ENCODE data around the gene NOP58.
"Not testable (repeated sequence)": the region's sequence is repeated elsewhere in the genome, so short reads cannot be mapped to it uniquely, and the experiment has no call there.

NOP58 gene

GRCh38 chr2:202269585-202269984 lies 4.0 kb downstream of the NOP58 start:
- peaks cover 85% of the 10 kb centered on the region for H3K79me2 ChIP-seq (ENCODE audit: control insufficient read depth, insufficient read depth, low read length, unreplicated experiment)
- peak overlapping the region; percentile 24 for H3K4me3 ChIP-seq (ENCODE audit: low read depth, low read length)
- H3K36me3 ChIP-seq (ENCODE audit: insufficient read depth, low read length): no peaks in the 10 kb centered on the region
- H3K4me1 ChIP-seq (ENCODE audit: control insufficient read depth, insufficient read depth, low read length, unreplicated experiment): peaks cover 25% of the 10 kb centered on the region
- no peak overlapping the region for H2AFZ ChIP-seq (ENCODE audit: low read length, unreplicated experiment)
- no peak overlapping the region for H3K27ac ChIP-seq (ENCODE audit: low read depth, low read length)
- no peaks in the 10 kb centered on the region for H3K27me3 ChIP-seq (ENCODE audit: insufficient read depth, low read length)

DNA sequence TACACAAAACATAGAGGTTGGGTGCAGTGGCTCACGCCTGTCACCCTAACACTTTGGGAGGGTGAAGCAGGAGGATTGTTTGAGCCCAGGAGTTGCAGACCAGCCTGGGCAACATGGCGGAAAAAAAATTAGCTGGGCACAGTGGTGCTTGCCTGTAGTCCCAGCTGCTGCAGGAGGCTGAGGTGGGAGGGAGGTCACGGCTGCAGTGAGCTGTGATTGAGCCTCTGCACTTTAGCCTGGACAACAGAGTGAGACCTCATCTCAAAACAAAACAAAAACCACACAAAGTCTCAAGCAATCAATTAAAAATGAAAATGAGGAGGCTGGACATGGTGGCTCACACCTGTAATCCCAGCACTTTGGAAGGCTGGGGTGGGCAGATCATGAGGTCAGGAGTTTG lies 4.9 kb downstream of the NOP58 start:
- no peaks in the 10 kb centered on the region for H3K36me3 ChIP-seq (ENCODE audit: insufficient read depth, low read length)
- no peaks in the 10 kb centered on the region for H3K27me3 ChIP-seq (ENCODE audit: insufficient read depth, low read length)
- no peak overlapping the region for H2AFZ ChIP-seq (ENCODE audit: low read length, unreplicated experiment)
- peaks cover 28% of the 10 kb centered on the region for H3K4me1 ChIP-seq (ENCODE audit: control insufficient read depth, insufficient read depth, low read length, unreplicated experiment)
- no peak overlapping the region for H3K27ac ChIP-seq (ENCODE audit: low read depth, low read length)
- H3K4me3 ChIP-seq (ENCODE audit: low read depth, low read length): no peak overlapping the region
- peaks cover 94% of the 10 kb centered on the region for H3K79me2 ChIP-seq (ENCODE audit: control insufficient read depth, insufficient read depth, low read length, unreplicated experiment)

- H2AFZ ChIP-seq (ENCODE audit: low read length, unreplicated experiment); H3K4me3 ChIP-seq (ENCODE audit: low read depth, low read length); H3K27me3 ChIP-seq (ENCODE audit: insufficient read depth, low read length): not testable (repeated sequence)
- H3K4me1 ChIP-seq (ENCODE audit: control insufficient read depth, insufficient read depth, low read length, unreplicated experiment): peaks cover 54% of the 10 kb centered on the region
- H3K79me2 ChIP-seq (ENCODE audit: control insufficient read depth, insufficient read depth, low read length, unreplicated experiment): peaks cover 95% of the 10 kb centered on the region
- peaks cover 24% of the 10 kb centered on the region for H3K36me3 ChIP-seq (ENCODE audit: insufficient read depth, low read length)
- H3K27ac ChIP-seq (ENCODE audit: low read depth, low read length): peak overlapping the region; percentile 86
These were observed 10.6 kb downstream of the NOP58 start for GRCh38 chr2:202276078-202276720.

- Histone ChIP-seq H3K79me2 (ENCODE audit: control insufficient read depth, insufficient read depth, low read length, unreplicated experiment) (peaks cover 91% of the 10 kb centered on the region), H3K4me1 (ENCODE audit: control insufficient read depth, insufficient read depth, low read length, unreplicated experiment) (peaks cover 47% of the 10 kb centered on the region), H3K27me3 (ENCODE audit: insufficient read depth, low read length) (no peaks in the 10 kb centered on the region), H2AFZ (ENCODE audit: low read length, unreplicated experiment) (no peak overlapping the region), H3K36me3 (ENCODE audit: insufficient read depth, low read length) (peaks cover 41% of the 10 kb centered on the region), H3K4me3 (ENCODE audit: low read depth, low read length) (peak overlapping the region; percentile 12; the same call in 1 of the 2 replicates), H3K27ac (ENCODE audit: low read depth, low read length) (peak overlapping the region; percentile 92)
These were observed 12.6 kb downstream of the NOP58 start for GRCh38 chr2:202278036-202278760.

GRCh38 chr2:202278944-202279343 lies 13.4 kb downstream of the NOP58 start:
- H3K79me2 ChIP-seq (ENCODE audit: control insufficient read depth, insufficient read depth, low read length, unreplicated experiment): peaks cover 88% of the 10 kb centered on the region
- no peak overlapping the region for H2AFZ ChIP-seq (ENCODE audit: low read length, unreplicated experiment)
- H3K36me3 ChIP-seq (ENCODE audit: insufficient read depth, low read length): peaks cover 46% of the 10 kb centered on the region
- no peaks in the 10 kb centered on the region for H3K27me3 ChIP-seq (ENCODE audit: insufficient read depth, low read length)
- H3K27ac ChIP-seq (ENCODE audit: low read depth, low read length): peak overlapping the region; percentile 92
- H3K4me3 ChIP-seq (ENCODE audit: low read depth, low read length): peak overlapping the region; percentile 12; the same call in 1 of the 2 replicates
- H3K4me1 ChIP-seq (ENCODE audit: control insufficient read depth, insufficient read depth, low read length, unreplicated experiment): peaks cover 46% of the 10 kb centered on the region

- Histone ChIP-seq H3K27me3 (ENCODE audit: insufficient read depth, low read length) (no peaks in the 10 kb centered on the region), H3K27ac (ENCODE audit: low read depth, low read length) (no peak overlapping the region), H3K79me2 (ENCODE audit: control insufficient read depth, insufficient read depth, low read length, unreplicated experiment) (peaks cover 46% of the 10 kb centered on the region), H3K36me3 (ENCODE audit: insufficient read depth, low read length) (peaks cover 70% of the 10 kb centered on the region), H2AFZ (ENCODE audit: low read length, unreplicated experiment) (no peak overlapping the region), H3K4me3 (ENCODE audit: low read depth, low read length) (no peak overlapping the region), H3K4me1 (ENCODE audit: control insufficient read depth, insufficient read depth, low read length, unreplicated experiment) (peaks cover 2% of the 10 kb centered on the region)
These were observed 21.0 kb downstream of the NOP58 start for GRCh38 chr2:202286595-202286994.

- no peak overlapping the region for H3K4me3 ChIP-seq (ENCODE audit: low read depth, low read length)
- H2AFZ ChIP-seq (ENCODE audit: low read length, unreplicated experiment): no peak overlapping the region
- H3K27me3 ChIP-seq (ENCODE audit: insufficient read depth, low read length): no peaks in the 10 kb centered on the region
- H3K79me2 ChIP-seq (ENCODE audit: control insufficient read depth, insufficient read depth, low read length, unreplicated experiment): peaks cover 27% of the 10 kb centered on the region
- no peak overlapping the region for H3K27ac ChIP-seq (ENCODE audit: low read depth, low read length)
- H3K36me3 ChIP-seq (ENCODE audit: insufficient read depth, low read length): peaks cover 60% of the 10 kb centered on the region
- peaks cover 19% of the 10 kb centered on the region for H3K4me1 ChIP-seq (ENCODE audit: control insufficient read depth, insufficient read depth, low read length, unreplicated experiment)
These were observed 24.0 kb downstream of the NOP58 start for GRCh38 chr2:202289394-202290204.

DNA sequence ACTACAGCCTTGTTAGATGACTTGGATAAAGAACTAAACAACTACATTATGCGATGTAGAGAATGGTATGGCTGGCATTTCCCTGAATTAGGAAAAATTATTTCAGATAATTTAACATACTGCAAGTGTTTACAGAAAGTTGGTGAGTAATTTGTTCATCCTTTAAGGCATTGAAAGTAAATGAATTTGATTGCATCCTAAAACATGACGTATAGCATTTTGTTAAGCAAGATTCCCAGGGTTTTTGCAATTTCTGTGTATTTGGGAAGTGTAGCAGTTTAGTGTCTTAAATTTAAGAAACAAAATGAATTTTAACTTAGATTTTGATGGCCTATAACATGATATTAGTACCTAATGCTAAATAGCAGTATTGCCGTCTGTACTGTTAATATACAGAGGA lies 24.8 kb downstream of the NOP58 start:
- no peaks in the 10 kb centered on the region for H3K27me3 ChIP-seq (ENCODE audit: insufficient read depth, low read length)

DNA sequence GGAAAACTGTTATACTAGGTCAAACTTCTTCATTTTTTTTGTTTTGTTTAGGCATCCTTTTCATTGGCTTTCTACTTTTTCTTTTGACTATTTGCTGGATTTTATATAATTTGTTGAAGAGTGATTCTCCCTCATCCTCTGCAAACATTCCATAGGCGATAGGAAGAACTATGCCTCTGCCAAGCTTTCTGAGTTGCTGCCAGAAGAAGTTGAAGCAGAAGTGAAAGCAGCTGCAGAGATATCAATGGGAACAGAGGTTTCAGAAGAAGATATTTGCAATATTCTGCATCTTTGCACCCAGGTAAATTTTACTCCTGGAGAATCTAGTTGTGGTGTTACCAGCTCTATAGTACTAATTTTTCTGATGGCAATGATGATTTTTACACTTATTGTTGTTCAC lies 25.4 kb downstream of the NOP58 start:
- peaks cover 56% of the 10 kb centered on the region for H3K36me3 ChIP-seq (ENCODE audit: insufficient read depth, low read length)
- peaks cover 24% of the 10 kb centered on the region for H3K4me1 ChIP-seq (ENCODE audit: control insufficient read depth, insufficient read depth, low read length, unreplicated experiment)
- H3K4me3 ChIP-seq (ENCODE audit: low read depth, low read length): no peak overlapping the region
- peaks cover 21% of the 10 kb centered on the region for H3K79me2 ChIP-seq (ENCODE audit: control insufficient read depth, insufficient read depth, low read length, unreplicated experiment)
- H2AFZ ChIP-seq (ENCODE audit: low read length, unreplicated experiment): no peak overlapping the region
- H3K27ac ChIP-seq (ENCODE audit: low read depth, low read length): no peak overlapping the region
- H3K27me3 ChIP-seq (ENCODE audit: insufficient read depth, low read length): no peaks in the 10 kb centered on the region

More for the DNA sequence above, 24.8 kb downstream of the NOP58 start:
- H3K27ac ChIP-seq (ENCODE audit: low read depth, low read length): no peak overlapping the region
- H3K79me2 ChIP-seq (ENCODE audit: control insufficient read depth, insufficient read depth, low read length, unreplicated experiment): peaks cover 25% of the 10 kb centered on the region
- H3K4me3 ChIP-seq (ENCODE audit: low read depth, low read length): no peak overlapping the region
- no peak overlapping the region for H2AFZ ChIP-seq (ENCODE audit: low read length, unreplicated experiment)
- H3K36me3 ChIP-seq (ENCODE audit: insufficient read depth, low read length): peaks cover 55% of the 10 kb centered on the region
- peaks cover 23% of the 10 kb centered on the region for H3K4me1 ChIP-seq (ENCODE audit: control insufficient read depth, insufficient read depth, low read length, unreplicated experiment)

DNA sequence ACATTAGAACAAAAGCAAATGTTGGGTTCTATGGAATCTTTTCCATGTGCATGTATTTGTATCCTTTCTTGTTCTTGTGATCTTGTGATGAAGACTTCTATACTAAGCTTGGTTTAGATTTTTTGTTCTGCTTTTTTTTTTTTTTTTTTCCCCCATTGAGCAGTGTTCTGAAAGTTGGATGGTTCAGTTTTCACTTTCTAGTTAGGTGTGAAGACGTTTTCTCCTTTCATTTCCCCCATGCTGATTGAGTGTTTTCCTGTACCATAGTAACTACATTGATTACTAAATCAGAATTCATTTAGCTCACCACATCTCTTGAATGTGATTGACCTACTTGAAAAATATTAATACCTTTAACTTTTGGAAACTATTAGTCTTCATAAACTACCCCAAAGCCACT lies 34.1 kb downstream of the NOP58 start:
- H2AFZ ChIP-seq (ENCODE audit: low read length, unreplicated experiment): no peak overlapping the region
- no peak overlapping the region for H3K27ac ChIP-seq (ENCODE audit: low read depth, low read length)
- H3K4me3 ChIP-seq (ENCODE audit: low read depth, low read length): no peak overlapping the region
- peaks cover 10% of the 10 kb centered on the region for H3K79me2 ChIP-seq (ENCODE audit: control insufficient read depth, insufficient read depth, low read length, unreplicated experiment)
- H3K4me1 ChIP-seq (ENCODE audit: control insufficient read depth, insufficient read depth, low read length, unreplicated experiment): peaks cover 5% of the 10 kb centered on the region
- peaks cover 66% of the 10 kb centered on the region for H3K36me3 ChIP-seq (ENCODE audit: insufficient read depth, low read length)
- no peaks in the 10 kb centered on the region for H3K27me3 ChIP-seq (ENCODE audit: insufficient read depth, low read length)
